ENCODE measurements around the gene CYP2C19. TPM values are rescaled to one million over a fixed set of nuclear protein-coding genes. Genes with fewer than 3 reads are reported as not detected.

CYP2C19 gene
- total and polyA plus RNA-seq, 8 donors = 0.31 to 135 (median 10.3) TPM

DNA sequence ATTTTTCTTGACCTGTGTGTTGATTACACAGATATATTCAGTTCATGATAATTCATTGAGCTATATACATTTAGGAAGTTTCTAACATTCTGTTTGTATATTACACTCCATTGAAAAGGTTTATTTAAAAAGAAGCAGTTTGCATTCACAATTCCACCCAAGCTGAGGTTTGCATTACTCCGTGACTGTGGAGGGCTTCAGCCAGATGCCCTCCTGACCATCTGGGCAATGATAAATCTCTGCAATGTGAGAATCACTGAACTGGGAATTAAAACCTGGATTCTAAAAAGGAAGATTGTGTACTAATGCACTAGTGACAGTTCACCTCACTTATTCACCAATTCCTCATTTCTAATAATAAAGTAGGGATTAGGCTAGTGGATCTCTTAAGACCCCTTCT, 139.6 kb downstream of the CYP2C19 start:
- Histone ChIP-seq H3K4me3 (no peak overlapping the region), H3K27me3 (no peaks in the 10 kb centered on the region), H3K27ac (no peak overlapping the region), H3K9me3 (peaks cover 0 to 20% (median 4%) of the 10 kb centered on the region in 4 donors), H3K36me3 (no peaks in the 10 kb centered on the region), H3K4me1 (no peaks in the 10 kb centered on the region)
- no peak for TF ChIP-seq EP300 (IDR thresholded peaks at IDR 0.05)
- TF ChIP-seq, protein P1, sequence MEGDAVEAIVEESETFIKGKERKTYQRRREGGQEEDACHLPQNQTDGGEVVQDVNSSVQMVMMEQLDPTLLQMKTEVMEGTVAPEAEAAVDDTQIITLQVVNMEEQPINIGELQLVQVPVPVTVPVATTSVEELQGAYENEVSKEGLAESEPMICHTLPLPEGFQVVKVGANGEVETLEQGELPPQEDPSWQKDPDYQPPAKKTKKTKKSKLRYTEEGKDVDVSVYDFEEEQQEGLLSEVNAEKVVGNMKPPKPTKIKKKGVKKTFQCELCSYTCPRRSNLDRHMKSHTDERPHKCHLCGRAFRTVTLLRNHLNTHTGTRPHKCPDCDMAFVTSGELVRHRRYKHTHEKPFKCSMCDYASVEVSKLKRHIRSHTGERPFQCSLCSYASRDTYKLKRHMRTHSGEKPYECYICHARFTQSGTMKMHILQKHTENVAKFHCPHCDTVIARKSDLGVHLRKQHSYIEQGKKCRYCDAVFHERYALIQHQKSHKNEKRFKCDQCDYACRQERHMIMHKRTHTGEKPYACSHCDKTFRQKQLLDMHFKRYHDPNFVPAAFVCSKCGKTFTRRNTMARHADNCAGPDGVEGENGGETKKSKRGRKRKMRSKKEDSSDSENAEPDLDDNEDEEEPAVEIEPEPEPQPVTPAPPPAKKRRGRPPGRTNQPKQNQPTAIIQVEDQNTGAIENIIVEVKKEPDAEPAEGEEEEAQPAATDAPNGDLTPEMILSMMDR (IDR thresholded peaks at IDR 0.05) = no peak
- no peak for TF ChIP-seq POLR2AphosphoS5 (IDR thresholded peaks at IDR 0.05)
- TF ChIP-seq POLR2A (IDR thresholded peaks at IDR 0.05) = no peak
- intact Hi-C loops (cut with DNase I; ENCODE audit: low total_unique reads) = no loop called here
- no peak for DNase-seq
- WGBS, 5 donors = 41 to 64% (median 50%) methylated on average over 1 of the region's 1 CpG

DNA sequence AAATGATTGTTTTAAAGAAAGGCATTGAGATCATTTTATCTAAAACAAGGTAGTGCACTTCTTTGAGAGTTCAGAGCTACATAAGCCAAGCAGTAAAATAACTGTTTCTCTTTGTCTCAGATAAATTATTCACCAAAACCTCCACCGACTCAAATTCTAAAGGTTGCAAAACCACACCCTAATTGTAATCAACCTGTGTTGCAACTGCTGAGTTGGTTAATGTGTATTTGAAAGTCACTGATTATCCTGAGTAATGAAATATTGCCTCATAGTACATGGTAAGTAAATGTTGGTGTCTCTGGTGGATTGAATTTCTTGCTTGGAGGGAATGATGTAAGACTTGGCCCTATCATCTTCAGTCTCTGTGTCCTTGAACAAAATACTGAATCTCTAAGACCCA, 140.1 kb downstream of the CYP2C19 start:
- no peak for TF ChIP-seq EP300 (IDR thresholded peaks at IDR 0.05)
- peak in 1 of 3 donors; percentile 4 for TF ChIP-seq POLR2AphosphoS5 (IDR thresholded peaks at IDR 0.05)
- TF ChIP-seq POLR2A (IDR thresholded peaks at IDR 0.05) = no peak
- TF ChIP-seq, protein P1 (IDR thresholded peaks at IDR 0.05) = no peak
- peaks cover 0 to 24% (median 4%) of the 10 kb centered on the region in 4 donors for H3K9me3 ChIP-seq
- no peaks in the 10 kb centered on the region for H3K4me1 ChIP-seq
- 0% methylated on average over 1 of the region's 1 CpG for WGBS, 5 donors
- intact Hi-C loops (cut with DNase I; ENCODE audit: low total_unique reads) = no loop called here
- peak in 1 of 2 donors; percentile 76 for DNase-seq
- H3K27ac ChIP-seq = no peak overlapping the region
- H3K27me3 ChIP-seq = no peaks in the 10 kb centered on the region
- no peaks in the 10 kb centered on the region for H3K36me3 ChIP-seq
- H3K4me3 ChIP-seq = no peak overlapping the region

Other genes starting within 250 kb of the CYP2C19 start
- 10 to 100 TPM in 3 of 5 donors, 1 to 10 TPM in 2; 1.7 to 74.2 (median 11.2) TPM for gene HELLS, start 216.9 kb upstream of the CYP2C19 start, total RNA-seq
- gene HELLS, start 216.9 kb upstream of the CYP2C19 start, polyA plus RNA-seq = 1 to 10 TPM; 2.7 to 6.4 (median 6.3) TPM
- 10 to 100 TPM in 4 of 5 donors, 1 to 10 TPM in 1; 5.5 to 66.8 (median 25.9) TPM for gene CYP2C18, start 79.0 kb upstream of the CYP2C19 start, total RNA-seq
- gene CYP2C18, start 79.0 kb upstream of the CYP2C19 start, polyA plus RNA-seq = 10 to 100 TPM in 1 of 3 donors, 1 to 10 TPM in 2; 3.6 to 12.7 (median 9.1) TPM
- gene CYP2C9, start 176.0 kb downstream of the CYP2C19 start, total RNA-seq = 100 to 1,000 TPM in 3 of 5 donors, 10 to 100 TPM in 2; 15.1 to 176 (median 118) TPM
- gene CYP2C9, start 176.0 kb downstream of the CYP2C19 start, polyA plus RNA-seq = 1 to 10 TPM in 1 of 3 donors, under 1 TPM in 1, not detected in 1; 0.75 to 7.2 TPM

Measured in stomach (tissue), 9 donors.